Measurements from ENCODE around the gene LRRC75A. TPM values are rescaled to one million over a fixed set of nuclear protein-coding genes. Genes with fewer than 3 reads are reported as not detected.

Gene LRRC75A
- total RNA-seq, 1 donor from 2014 or later = 4.7 TPM

Small RNA genes lying within 50 kb of the gene (small RNA-seq; reads per million reads assigned to genes)
- gene SNORD49A (ENCODE audit: low replicate concordance) (not detected), gene SNORD65 (ENCODE audit: low replicate concordance) (not detected)

Other genes with a start within 250 kb of the LRRC75A start
- gene CENPV, start 138.7 kb downstream of the LRRC75A start, total RNA-seq = 73.8 TPM
- 777 TPM for gene UBB, start 111.1 kb downstream of the LRRC75A start, total RNA-seq
- 0.98 TPM for gene TRPV2, start 76.6 kb downstream of the LRRC75A start, total RNA-seq
- 19.4 TPM for gene ZNF287, start 77.0 kb upstream of the LRRC75A start, total RNA-seq
- 17.0 TPM for gene ZNF624, start 161.7 kb upstream of the LRRC75A start, total RNA-seq
- 34.9 TPM for gene CCDC144A, start 198.0 kb upstream of the LRRC75A start, total RNA-seq